Activated naive CD4-positive, alpha-beta T cell (primary cell): ENCODE data around the gene USP32.

Source experiments
- DNase-seq, 4 experiments: peaks; one replicate each; lab custom pipeline; 2025; lab: John Stamatoyannopoulos, UW

The USP32 gene

GRCh38 chr17:60297760-60298401 is 94.1 kb downstream of the USP32 start:
- DNase-seq, result no peak

- no peak for DNase-seq
Observed at GRCh38 chr17:60296177-60296576, 95.8 kb downstream of the USP32 start.

- no peak for DNase-seq
Observed at GRCh38 chr17:60293580-60294335, 98.2 kb downstream of the USP32 start.

- no peak for DNase-seq
Observed at GRCh38 chr17:60292697-60293096, 99.2 kb downstream of the USP32 start.

GRCh38 chr17:60284709-60285108 is 107.2 kb downstream of the USP32 start:
- DNase-seq, result no peak

- no peak for DNase-seq
Observed at GRCh38 chr17:60283816-60284215, 108.1 kb downstream of the USP32 start.

GRCh38 chr17:60280673-60281072 is 111.3 kb downstream of the USP32 start:
- no peak for DNase-seq

GRCh38 chr17:60278237-60278636 is 113.7 kb downstream of the USP32 start:
- no peak for DNase-seq

- no peak for DNase-seq
Observed at GRCh38 chr17:60277258-60277657, 114.7 kb downstream of the USP32 start.

GRCh38 chr17:60269417-60269816 is 122.5 kb downstream of the USP32 start:
- no peak for DNase-seq

- no peak for DNase-seq
Observed at GRCh38 chr17:60260540-60260939, 131.4 kb downstream of the USP32 start.

- no peak for DNase-seq
Observed at GRCh38 chr17:60258313-60258712, 133.6 kb downstream of the USP32 start.

GRCh38 chr17:60256174-60256573 is 135.8 kb downstream of the USP32 start:
- no peak for DNase-seq

GRCh38 chr17:60253048-60253447 is 138.9 kb downstream of the USP32 start:
- DNase-seq, result no peak

GRCh38 chr17:60252459-60252858 is 139.5 kb downstream of the USP32 start:
- DNase-seq, result no peak

- no peak for DNase-seq
Observed at GRCh38 chr17:60249290-60249826, 142.6 kb downstream of the USP32 start.

- DNase-seq, result no peak
Observed at GRCh38 chr17:60248618-60249289, 143.2 kb downstream of the USP32 start.

- no peak for DNase-seq
Observed at GRCh38 chr17:60247836-60248461, 144.0 kb downstream of the USP32 start.

GRCh38 chr17:60244656-60245055 is 147.3 kb downstream of the USP32 start:
- no peak for DNase-seq

- DNase-seq, result no peak
Observed at GRCh38 chr17:60240290-60240689, 151.6 kb downstream of the USP32 start.

GRCh38 chr17:60231691-60232090 is 160.2 kb downstream of the USP32 start:
- DNase-seq, result no peak

- DNase-seq, result no peak
Observed at GRCh38 chr17:60231234-60231633, 160.7 kb downstream of the USP32 start.
